ENCODE data around the gene USP17L20.
"Not testable (repeated sequence)": the region's sequence is repeated elsewhere in the genome, so short reads cannot be mapped to it uniquely, and the experiment has no call there.

USP17L20 gene

DNA sequence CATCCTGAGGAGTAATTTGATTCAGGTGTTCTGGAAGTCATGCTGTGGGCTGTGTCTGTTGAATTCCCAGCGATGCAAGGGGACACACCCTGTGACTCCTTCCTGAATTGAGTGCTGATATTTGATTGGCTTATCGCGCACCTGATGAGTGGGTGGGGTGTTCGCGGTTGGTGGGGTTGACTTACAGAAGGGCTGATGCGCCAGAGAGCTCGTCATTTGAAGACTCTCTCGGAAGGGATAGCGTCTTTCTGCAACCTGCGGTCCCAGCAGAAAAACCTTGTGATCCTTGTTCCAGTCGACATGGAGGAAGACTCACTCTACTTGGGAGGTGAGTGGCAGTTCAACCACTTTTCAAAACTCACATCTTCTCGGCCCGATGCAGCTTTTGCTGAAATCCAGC is 4.6 kb downstream of the USP17L20 start, which contains the start of gene USP17L21:
Gene USP17L21 (plus strand): TSS at position 301 of the 400 bp plus-strand sequence. CDS start 0 bp downstream, at position 301.
- H3K27me3 ChIP-seq (ENCODE audit: control insufficient read depth, insufficient read depth, low read length); H3K4me1 ChIP-seq (ENCODE audit: control insufficient read depth, insufficient read depth, low read length); H3K36me3 ChIP-seq (ENCODE audit: control insufficient read depth, insufficient read depth, low read length); H3K9me3 ChIP-seq (ENCODE audit: control insufficient read depth, insufficient read depth, low read length); H3K4me3 ChIP-seq (ENCODE audit: low read depth, low read length); H3K9ac ChIP-seq (ENCODE audit: low read depth, low read length): not testable (repeated sequence)

- H3K36me3 ChIP-seq (ENCODE audit: control insufficient read depth, insufficient read depth, low read length); H3K9ac ChIP-seq (ENCODE audit: low read depth, low read length); H3K4me3 ChIP-seq (ENCODE audit: low read depth, low read length); H3K27me3 ChIP-seq (ENCODE audit: control insufficient read depth, insufficient read depth, low read length); H3K4me1 ChIP-seq (ENCODE audit: control insufficient read depth, insufficient read depth, low read length); H3K9me3 ChIP-seq (ENCODE audit: control insufficient read depth, insufficient read depth, low read length): not testable (repeated sequence)
These were observed 9.4 kb downstream of the USP17L20 start, which contains the start of gene USP17L22 for GRCh38 chr4:9267319-9267718. Gene USP17L22, plus strand, starts transcription at chr4:9267619. Its CDS starts 0 bp downstream, at chr4:9267619.

DNA sequence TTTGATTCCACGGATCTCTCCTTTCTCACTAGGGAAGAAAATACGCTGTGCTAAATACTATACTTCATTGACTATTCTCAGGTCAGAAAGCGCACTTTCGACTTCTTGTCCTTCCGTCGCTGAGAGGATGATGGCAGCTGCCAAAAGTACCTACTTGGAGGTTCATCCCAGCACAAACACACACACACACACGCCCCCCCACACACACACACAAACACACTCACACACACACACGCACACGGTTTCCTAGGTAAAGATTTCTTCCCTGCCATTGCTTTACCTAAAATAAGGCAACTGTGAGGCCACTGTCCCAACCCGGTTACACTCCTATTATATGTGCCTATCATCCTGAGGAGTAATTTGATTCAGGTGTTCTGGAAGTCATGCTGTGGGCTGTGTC is 13.8 kb downstream of the USP17L20 start:
- H3K9ac ChIP-seq (ENCODE audit: low read depth, low read length); H3K36me3 ChIP-seq (ENCODE audit: control insufficient read depth, insufficient read depth, low read length); H3K27me3 ChIP-seq (ENCODE audit: control insufficient read depth, insufficient read depth, low read length): not testable (repeated sequence)

More for the DNA sequence above, 13.8 kb downstream of the USP17L20 start:
- not testable (repeated sequence) for H3K4me1 ChIP-seq (ENCODE audit: control insufficient read depth, insufficient read depth, low read length); H3K4me3 ChIP-seq (ENCODE audit: low read depth, low read length); H3K9me3 ChIP-seq (ENCODE audit: control insufficient read depth, insufficient read depth, low read length)
